ENCODE measurements around the gene UBE3D.

- no peak for TF ChIP-seq CTCF (IDR thresholded peaks at IDR 0.05; ENCODE audit: poor library complexity)
- no peak for TF ChIP-seq EZH2 (IDR thresholded peaks at IDR 0.05; ENCODE audit: borderline replicate concordance)
- no peak for TF ChIP-seq EZH2phosphoT487 (IDR thresholded peaks at IDR 0.05; ENCODE audit: low read depth, severe bottlenecking, unreplicated experiment)
Observed at GRCh38 chr6:83086751-83087150, 21.1 kb upstream of the UBE3D start.
